Vagina (tissue), 2 donors: ENCODE measurements around the gene SNUPN. TPM values are rescaled to one million over a fixed set of nuclear protein-coding genes. Genes with fewer than 3 reads are reported as not detected.
A peak's percentile ranks its signal among the peaks of the same experiment; 100 is the strongest.

Source experiments
- DNase-seq, 2 donors: peaks; one replicate each; pipeline ENCODE4 v3.0.0-alpha.2; 2017; ENCODE audit errors: extremely low spot score in 2 of 2
- H3K27ac ChIP-seq: fragments of 200-600 bp; sonication (generic); one replicate; pipeline ENCODE4 v1.5.1; 2019
- H3K27me3 ChIP-seq: fragments of 200-600 bp; sonication (generic); one replicate; pipeline ENCODE4 v1.5.1; 2019
- H3K36me3 ChIP-seq, 2 donors: fragments of 200-600 bp; sonication (generic); one replicate each; pipeline ENCODE4 v1.5.1; 2017 to 2019
- H3K4me1 ChIP-seq: fragments of 200-600 bp; sonication (generic); one replicate; pipeline ENCODE4 v1.5.1; 2019
- H3K4me3 ChIP-seq, 2 donors: fragments of 200-600 bp; sonication (generic); 1 replicate in 1 of 2; 2 replicates in 1 of 2; pipeline ENCODE4 v1.5.1; 2016 to 2019
- H3K9me3 ChIP-seq: fragments of 200-600 bp; sonication (generic); one replicate; pipeline ENCODE4 v1.5.1; 2019
- CTCF ChIP-seq, 3 experiments: fragments of 450-650 bp in 2 of 3; fragments of 200-600 bp in 1 of 3; sonication (generic) in 1 of 3; IDR thresholded peaks; one replicate each; pipeline ENCODE4 v1.5.1; 2017 to 2019; ENCODE audit warnings: antibody characterized with exemption in 3 of 3, mild to moderate bottlenecking in 2 of 3, moderate library complexity in 2 of 3
- POLR2A ChIP-seq, 2 donors: fragments of 450-650 bp; IDR thresholded peaks; one replicate each; pipeline ENCODE4 v1.6.1; 2017; ENCODE audit warnings: antibody characterized with exemption in 2 of 2, mild to moderate bottlenecking in 2 of 2, moderate library complexity in 2 of 2
- POLR2AphosphoS5 ChIP-seq, 2 donors: sonication (generic); formaldehyde crosslinking; IDR thresholded peaks; one replicate each; pipeline ENCODE4 v1.9.0; 2017; ENCODE audit warnings: antibody characterized with exemption in 2 of 2, mild to moderate bottlenecking in 2 of 2, low read depth in 1 of 2; ENCODE audit not compliant: insufficient read depth in 1 of 2
- intact Hi-C: fragments of 100-400 bp; cut with DNase I; formaldehyde crosslinking; loops from one replicate; pipeline ENCODE4 v1.15.1; 2023
- total RNA-seq: library from RNA; depleted of rRNA; stranded (reverse); fragments of >200 nt; gene quantifications from one replicate; pipeline ENCODE4 v1.2.3, GENCODE V29; 2016

The SNUPN gene
- total RNA-seq, 1 donor from 2014 or later: 21.9 TPM

- Histone ChIP-seq H3K36me3 (peaks cover 0 to 12% of the 10 kb centered on the region in 2 donors), H3K27me3 (no peaks in the 10 kb centered on the region), H3K9me3 (no peaks in the 10 kb centered on the region), H3K27ac (peak overlapping the region; percentile 91), H3K4me3 (peak overlapping the region in 1 of 2 donors; percentile 17), H3K4me1 (peaks cover 87% of the 10 kb centered on the region)
- no peak for DNase-seq
- intact Hi-C loops: no loop called here
- TF ChIP-seq POLR2AphosphoS5 (IDR thresholded peaks at IDR 0.05; ENCODE audit: insufficient read depth in 1 of 2, low read depth in 1 of 2): no peak
- TF ChIP-seq CTCF (IDR thresholded peaks at IDR 0.05): no peak
- no peak for TF ChIP-seq POLR2A (IDR thresholded peaks at IDR 0.05)
These were observed 36.2 kb upstream of the SNUPN start for GRCh38 chr15:75661756-75662140.

- peak in 1 of 2 donors; percentile 96 for DNase-seq
- peak in 1 of 2 donors; percentile 38 for TF ChIP-seq POLR2A (IDR thresholded peaks at IDR 0.05)
- peak; percentile 58 to 86 for TF ChIP-seq POLR2AphosphoS5 (IDR thresholded peaks at IDR 0.05; ENCODE audit: insufficient read depth in 1 of 2, low read depth in 1 of 2)
- TF ChIP-seq CTCF (IDR thresholded peaks at IDR 0.05): no peak
- intact Hi-C loops: no loop called here
- no peaks in the 10 kb centered on the region for H3K27me3 ChIP-seq
- H3K4me1 ChIP-seq: peaks cover 87% of the 10 kb centered on the region
- no peaks in the 10 kb centered on the region for H3K9me3 ChIP-seq
- peaks cover 0 to 13% of the 10 kb centered on the region in 2 donors for H3K36me3 ChIP-seq
- H3K4me3 ChIP-seq: peak overlapping the region; percentile 12 to 17
- peak overlapping the region; percentile 91 for H3K27ac ChIP-seq
These were observed 35.7 kb upstream of the SNUPN start for GRCh38 chr15:75661100-75661755.

- peak overlapping the region; percentile 91 for H3K27ac ChIP-seq
- H3K4me1 ChIP-seq: peaks cover 87% of the 10 kb centered on the region
- H3K27me3 ChIP-seq: no peaks in the 10 kb centered on the region
- H3K4me3 ChIP-seq: no peak overlapping the region
- intact Hi-C loops: loop anchor here (10.0 kb wide), 1 partner anchor 205 kb away; the partner anchor contains the start of gene SIN3A
- TF ChIP-seq POLR2A (IDR thresholded peaks at IDR 0.05) (no peak), POLR2AphosphoS5 (IDR thresholded peaks at IDR 0.05; ENCODE audit: insufficient read depth in 1 of 2, low read depth in 1 of 2) (no peak), CTCF (IDR thresholded peaks at IDR 0.05) (no peak)
- no peak for DNase-seq
- peaks cover 0 to 13% of the 10 kb centered on the region in 2 donors for H3K36me3 ChIP-seq
- no peaks in the 10 kb centered on the region for H3K9me3 ChIP-seq
These were observed 34.6 kb upstream of the SNUPN start for GRCh38 chr15:75659928-75660645.

DNA sequence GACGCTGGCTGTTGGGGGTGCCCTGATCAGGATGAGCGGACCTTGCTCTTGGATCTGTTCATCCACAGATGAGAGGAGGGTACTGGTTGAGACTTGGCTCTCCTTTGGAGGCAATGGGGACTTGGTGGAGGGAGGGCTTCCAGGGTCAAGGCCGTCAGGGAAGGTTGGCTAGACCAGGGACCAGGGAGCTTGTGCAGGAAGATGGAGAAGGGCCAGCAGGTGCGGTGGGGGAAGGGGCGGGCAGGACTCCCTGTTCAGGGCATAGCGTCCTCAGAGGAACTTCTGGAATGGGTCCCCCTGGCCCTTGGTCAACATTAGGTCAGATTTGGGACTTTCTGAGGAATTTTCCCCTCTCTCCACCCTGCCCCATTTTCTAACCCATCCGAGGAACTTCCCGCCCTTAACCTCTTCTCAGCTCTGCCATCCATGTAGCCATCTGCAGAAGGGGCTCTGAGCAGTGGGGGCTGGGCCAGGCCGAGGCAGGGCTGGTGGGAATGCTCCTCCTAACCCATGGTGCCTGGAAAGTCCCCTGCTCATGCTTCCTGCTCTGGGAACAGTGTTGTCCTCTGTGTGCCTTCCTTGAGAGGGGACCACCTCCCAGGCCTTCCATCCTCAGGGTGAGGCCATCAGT lies 33.7 kb upstream of the SNUPN start:
- Histone ChIP-seq H3K4me3 (no peak overlapping the region), H3K4me1 (peaks cover 87% of the 10 kb centered on the region), H3K27ac (peak overlapping the region; percentile 91), H3K9me3 (no peaks in the 10 kb centered on the region), H3K36me3 (peaks cover 0 to 13% of the 10 kb centered on the region in 2 donors), H3K27me3 (no peaks in the 10 kb centered on the region)
- DNase-seq: no peak
- intact Hi-C loops: loop anchor here (10.0 kb wide), 1 partner anchor 204 kb away; the partner anchor contains the start of gene SIN3A
- TF ChIP-seq POLR2AphosphoS5 (IDR thresholded peaks at IDR 0.05; ENCODE audit: insufficient read depth in 1 of 2, low read depth in 1 of 2): no peak
- TF ChIP-seq POLR2A (IDR thresholded peaks at IDR 0.05): no peak
- no peak for TF ChIP-seq CTCF (IDR thresholded peaks at IDR 0.05)
